ENCODE measurements around the gene BMAL2.

- TF ChIP-seq POLR2A (IDR thresholded peaks at IDR 0.05) (no peak), CTCF (IDR thresholded peaks at IDR 0.05) (no peak)
Observed at GRCh38 chr12:27334042-27334720, 1.5 kb downstream of the BMAL2 start.

All from body of pancreas (tissue), 4 donors.